OCI-LY3 (cell line): ENCODE measurements around the gene RAI1.
"Not testable (repeated sequence)": the region's sequence is repeated elsewhere in the genome, so short reads cannot be mapped to it uniquely, and the experiment has no call there.

Experiments
- EZH2phosphoT487 ChIP-seq: fragments of 200-600 bp; shearing (Covaris generic); IDR thresholded peaks from 2 replicates; pipeline ENCODE4 v1.6.1; 2018; ENCODE audit warnings: antibody characterized with exemption, mixed run types, low read depth
- TF ChIP-seq, protein P1 (sequence below): fragments of 200-600, 300-600 bp; sonication (generic); IDR thresholded peaks from 2 replicates; pipeline ENCODE4 v1.5.1; 2014; ENCODE audit warnings: antibody characterized with exemption, low read length, low read depth

DNA sequence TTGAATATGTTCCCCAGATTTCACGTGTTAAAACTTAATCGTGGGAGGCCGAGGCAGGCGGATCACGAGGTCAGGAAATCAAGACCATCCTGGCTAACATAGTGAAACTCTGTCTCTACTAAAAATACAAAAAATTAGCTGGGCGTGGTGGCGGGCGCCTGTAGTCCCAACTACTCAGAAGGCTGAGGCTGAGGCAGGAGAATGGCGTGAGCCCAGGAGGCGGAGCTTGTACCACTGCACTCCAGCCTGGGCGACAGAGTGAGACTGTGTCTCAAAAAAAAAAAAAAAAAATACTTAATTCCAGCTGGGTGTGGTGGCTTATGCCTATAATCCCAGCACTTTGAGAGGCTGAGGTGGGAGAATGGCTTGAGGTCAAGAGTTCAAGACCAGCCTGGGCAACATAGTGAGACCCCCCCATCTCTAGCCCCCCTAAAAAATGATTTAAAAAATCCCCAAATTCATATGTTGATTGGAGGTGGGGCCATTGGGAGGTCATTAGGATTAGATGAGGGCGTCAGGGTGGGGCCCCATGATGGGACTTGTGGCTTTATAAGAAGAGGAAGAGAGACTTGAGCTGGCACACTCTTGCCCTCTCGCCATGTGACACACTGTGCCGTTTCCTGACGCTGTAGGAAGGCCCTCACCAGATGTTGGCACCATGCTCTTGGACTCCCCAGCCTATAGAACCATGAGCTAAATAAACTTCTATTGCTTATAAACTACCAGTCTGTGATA, 45.6 kb upstream of the RAI1 start:
- TF ChIP-seq, protein P1, sequence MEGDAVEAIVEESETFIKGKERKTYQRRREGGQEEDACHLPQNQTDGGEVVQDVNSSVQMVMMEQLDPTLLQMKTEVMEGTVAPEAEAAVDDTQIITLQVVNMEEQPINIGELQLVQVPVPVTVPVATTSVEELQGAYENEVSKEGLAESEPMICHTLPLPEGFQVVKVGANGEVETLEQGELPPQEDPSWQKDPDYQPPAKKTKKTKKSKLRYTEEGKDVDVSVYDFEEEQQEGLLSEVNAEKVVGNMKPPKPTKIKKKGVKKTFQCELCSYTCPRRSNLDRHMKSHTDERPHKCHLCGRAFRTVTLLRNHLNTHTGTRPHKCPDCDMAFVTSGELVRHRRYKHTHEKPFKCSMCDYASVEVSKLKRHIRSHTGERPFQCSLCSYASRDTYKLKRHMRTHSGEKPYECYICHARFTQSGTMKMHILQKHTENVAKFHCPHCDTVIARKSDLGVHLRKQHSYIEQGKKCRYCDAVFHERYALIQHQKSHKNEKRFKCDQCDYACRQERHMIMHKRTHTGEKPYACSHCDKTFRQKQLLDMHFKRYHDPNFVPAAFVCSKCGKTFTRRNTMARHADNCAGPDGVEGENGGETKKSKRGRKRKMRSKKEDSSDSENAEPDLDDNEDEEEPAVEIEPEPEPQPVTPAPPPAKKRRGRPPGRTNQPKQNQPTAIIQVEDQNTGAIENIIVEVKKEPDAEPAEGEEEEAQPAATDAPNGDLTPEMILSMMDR = not testable (repeated sequence)
- not testable (repeated sequence) for TF ChIP-seq EZH2phosphoT487
